HG03097 (cell line): ENCODE data around the gene ERFL.
"Not testable (repeated sequence)": the region's sequence is repeated elsewhere in the genome, so short reads cannot be mapped to it uniquely, and the experiment has no call there.

Source experiments
- ATAC-seq: cut with Tn5 transposase; IDR thresholded peaks from one replicate; pipeline ENCODE4 v1.9.1; 2021; ENCODE audit not compliant: unreplicated experiment, low FRiP score

Gene ERFL

GRCh38 chr19:41944336-41944735, 16.1 kb upstream of the ERFL start:
- ATAC-seq = no peak

GRCh38 chr19:41941410-41942202, 13.4 kb upstream of the ERFL start:
- ATAC-seq = no peak

- no peak for ATAC-seq
Measured at GRCh38 chr19:41940731-41941409, 12.6 kb upstream of the ERFL start.

- no peak for ATAC-seq
Measured at GRCh38 chr19:41939861-41940730, 11.8 kb upstream of the ERFL start.

- ATAC-seq = not testable (repeated sequence)
Measured at GRCh38 chr19:41939209-41939608, 11.0 kb upstream of the ERFL start.

- ATAC-seq = no peak
Measured at GRCh38 chr19:41937525-41938468, 9.5 kb upstream of the ERFL start.

- ATAC-seq = no peak
Measured at GRCh38 chr19:41936961-41937360, 8.7 kb upstream of the ERFL start.

GRCh38 chr19:41936416-41936850, 8.2 kb upstream of the ERFL start:
- ATAC-seq = no peak

GRCh38 chr19:41935760-41936415, 7.6 kb upstream of the ERFL start:
- no peak for ATAC-seq

GRCh38 chr19:41934849-41935374, 6.7 kb upstream of the ERFL start:
- ATAC-seq = no peak

GRCh38 chr19:41933693-41934426, 5.6 kb upstream of the ERFL start:
- no peak for ATAC-seq

- no peak for ATAC-seq
Measured at GRCh38 chr19:41932720-41933332, 4.6 kb upstream of the ERFL start.

- no peak for ATAC-seq
Measured at GRCh38 chr19:41932259-41932719, 4.0 kb upstream of the ERFL start.

- no peak for ATAC-seq
Measured at GRCh38 chr19:41930926-41931592, 2.8 kb upstream of the ERFL start.

- ATAC-seq = no peak
Measured at GRCh38 chr19:41930322-41930722, 2.1 kb upstream of the ERFL start.

- ATAC-seq = no peak
Measured at GRCh38 chr19:41929536-41930071, 1.4 kb upstream of the ERFL start.
